ENCODE measurements around the gene SLC35B2.

SLC35B2 gene

GRCh38 chr6:44285552-44286284 lies 28.4 kb upstream of the SLC35B2 start:
- TF ChIP-seq CTCF (IDR thresholded peaks at IDR 0.05; ENCODE audit: low read depth, low read length, missing control alignments) = no peak
- no peak for DNase-seq (ENCODE audit: extremely low read depth, low read depth)
- H3K4me3 ChIP-seq (replicated peaks; ENCODE audit: low read depth, low read length) = no peak overlapping the region

- TF ChIP-seq CTCF (IDR thresholded peaks at IDR 0.05; ENCODE audit: low read depth, low read length, missing control alignments) = no peak
- H3K4me3 ChIP-seq (replicated peaks; ENCODE audit: low read depth, low read length) = no peak overlapping the region
- no peak for DNase-seq (ENCODE audit: extremely low read depth, low read depth)
Observed at GRCh38 chr6:44284867-44285266, 27.5 kb upstream of the SLC35B2 start.

GRCh38 chr6:44284121-44284520 lies 26.8 kb upstream of the SLC35B2 start:
- no peak for DNase-seq (ENCODE audit: extremely low read depth, low read depth)
- no peak for TF ChIP-seq CTCF (IDR thresholded peaks at IDR 0.05; ENCODE audit: low read depth, low read length, missing control alignments)

GRCh38 chr6:44278774-44279697 lies 21.7 kb upstream of the SLC35B2 start:
- no peak overlapping the region for H3K4me3 ChIP-seq (replicated peaks; ENCODE audit: low read depth, low read length)
- no peak for DNase-seq (ENCODE audit: extremely low read depth, low read depth)
- no peak for TF ChIP-seq CTCF (IDR thresholded peaks at IDR 0.05; ENCODE audit: low read depth, low read length, missing control alignments)

More at GRCh38 chr6:44284121-44284520, 26.8 kb upstream of the SLC35B2 start:
- H3K4me3 ChIP-seq (replicated peaks; ENCODE audit: low read depth, low read length) = no peak overlapping the region

GRCh38 chr6:44278315-44278714 lies 21.0 kb upstream of the SLC35B2 start:
- no peak for TF ChIP-seq CTCF (IDR thresholded peaks at IDR 0.05; ENCODE audit: low read depth, low read length, missing control alignments)
- no peak for DNase-seq (ENCODE audit: extremely low read depth, low read depth)
- no peak overlapping the region for H3K4me3 ChIP-seq (replicated peaks; ENCODE audit: low read depth, low read length)

- no peak for DNase-seq (ENCODE audit: extremely low read depth, low read depth)
- TF ChIP-seq CTCF (IDR thresholded peaks at IDR 0.05; ENCODE audit: low read depth, low read length, missing control alignments) = no peak
- H3K4me3 ChIP-seq (replicated peaks; ENCODE audit: low read depth, low read length) = no peak overlapping the region
Observed at GRCh38 chr6:44277763-44278162, 20.4 kb upstream of the SLC35B2 start.
